ENCODE data around the gene FOXRED2. TPM values are rescaled to one million over a fixed set of nuclear protein-coding genes. Genes with fewer than 3 reads are reported as not detected.

FOXRED2 gene
- total and polyA plus RNA-seq, 2 of the 4 experiments (the other 2 are of a cell fraction) = 1.6 to 4.0 TPM

DNA sequence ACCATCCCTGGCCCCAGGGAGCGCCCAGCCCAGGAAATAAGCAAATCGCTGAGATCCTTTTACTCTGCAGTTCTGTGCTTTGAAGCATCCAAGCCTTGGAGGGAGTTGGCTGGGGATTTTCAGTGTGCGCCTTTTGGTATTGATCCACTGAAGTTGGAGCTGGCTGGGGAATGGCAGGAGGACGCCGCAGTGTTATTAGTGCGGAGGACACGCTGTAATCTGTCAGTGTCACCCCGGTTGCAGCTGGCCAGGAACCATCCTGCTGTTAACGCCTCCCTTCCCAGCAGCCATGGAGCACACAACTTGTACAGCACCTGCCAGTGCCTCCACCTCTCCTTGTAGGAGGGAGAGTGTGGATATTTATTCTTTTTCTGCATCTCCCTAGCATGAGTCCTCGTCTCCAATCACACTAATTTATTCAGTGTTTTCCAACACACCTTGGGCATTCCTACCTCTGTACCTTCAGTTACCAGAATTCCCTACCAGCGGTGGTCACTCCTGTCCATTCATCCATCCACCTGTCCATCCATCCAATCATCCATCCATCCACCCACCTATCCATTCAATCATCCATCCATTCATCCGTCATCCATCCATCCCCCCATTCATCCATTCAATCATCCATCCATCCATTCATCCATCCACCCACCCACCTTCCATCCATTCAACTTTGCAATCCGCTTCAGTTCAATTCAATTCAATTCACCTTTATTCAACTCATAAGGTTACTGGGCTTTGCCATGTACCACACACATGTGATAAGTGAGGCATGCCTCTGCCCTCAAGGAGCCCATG lies 44.1 kb upstream of the FOXRED2 start:
- H3K14ac ChIP-seq (replicated peaks; ENCODE audit: low read depth, low read length) = no peak overlapping the region
- no peak overlapping the region for H3K27ac ChIP-seq (ENCODE audit: insufficient read depth, low read length)
- H4K8ac ChIP-seq (ENCODE audit: low read depth in 2 of 2, low read length in 2 of 2) = no peak overlapping the region
- H3K4ac ChIP-seq (ENCODE audit: low read depth, low read length) = no peak overlapping the region
- no peaks in the 10 kb centered on the region for H3K9me3 ChIP-seq (ENCODE audit: control insufficient read depth, insufficient read depth, low read length)
- H4K5ac ChIP-seq (ENCODE audit: low read depth, low read length) = no peak overlapping the region
- H3K56ac ChIP-seq (ENCODE audit: extremely low read depth, insufficient read depth, low read length) = no peak overlapping the region
- no peak overlapping the region for H2AK5ac ChIP-seq (ENCODE audit: low read depth, low read length)
- H2AFZ ChIP-seq (replicated peaks; ENCODE audit: low read length, poor library complexity) = no peak overlapping the region
- no peak overlapping the region for H2BK15ac ChIP-seq (ENCODE audit: low read depth, low read length)
- peaks cover 7% of the 10 kb centered on the region; the same call in 1 of the 2 replicates for H3K4me1 ChIP-seq (ENCODE audit: control insufficient read depth, insufficient read depth, low read length)
- H3K4me2 ChIP-seq (ENCODE audit: low read depth, low read length) = no peak overlapping the region
- no peak overlapping the region for H3K23ac ChIP-seq (ENCODE audit: low read depth, low read length)
- ATAC-seq (ENCODE audit: low read depth) (no peak), DNase-seq (no peak)
- H2BK120ac ChIP-seq (ENCODE audit: low read depth, low read length) = no peak overlapping the region
- no peak overlapping the region for H4K91ac ChIP-seq (ENCODE audit: insufficient read depth, low read depth, low read length)
- in situ Hi-C loops (cut with MboI; ENCODE audit: low sequenced_read_pairs) = no loop called here
- H3K36me3 ChIP-seq (ENCODE audit: control insufficient read depth, insufficient read depth, low read length) = no peaks in the 10 kb centered on the region
- dilution Hi-C loops (cut with HindIII; ENCODE audit: low sequenced_read_pairs, unreplicated experiment) = no loop called here
- peaks cover 10% of the 10 kb centered on the region; the same call in 1 of the 2 replicates for H3K9me1 ChIP-seq (ENCODE audit: insufficient read depth, low read length)
- H2BK20ac ChIP-seq (ENCODE audit: low read depth, low read length) = no peak overlapping the region
- no peak overlapping the region for H3K9ac ChIP-seq (ENCODE audit: low read depth, low read length)
- POLR2A ChIA-PET (ENCODE audit: unreplicated experiment) = no interaction called here
- CTCF ChIA-PET = interaction anchor here (1.0 kb wide), 1 partner anchor 305 kb away, joined by 6 read pairs; no protein-coding TSS in a partner anchor
- H3K4me3 ChIP-seq (ENCODE audit: insufficient read depth, low read depth, low read length) = no peak overlapping the region
- H3K18ac ChIP-seq (ENCODE audit: low read depth, low read length) = no peak overlapping the region
- no peak for TF ChIP-seq POLR2A (IDR thresholded peaks at IDR 0.05; ENCODE audit: low read depth, low read length)
- TF ChIP-seq CEBPB (IDR thresholded peaks at IDR 0.05; ENCODE audit: low read depth, low read length) = no peak
- TF ChIP-seq SMC3 (IDR thresholded peaks at IDR 0.05; ENCODE audit: low read depth, low read length) = no peak
- no peak for TF ChIP-seq BHLHE40 (IDR thresholded peaks at IDR 0.05; ENCODE audit: low read depth, low read length)
- no peak for TF ChIP-seq CHD1 (IDR thresholded peaks at IDR 0.05; ENCODE audit: low read depth, low read length)
- TF ChIP-seq, protein P1, sequence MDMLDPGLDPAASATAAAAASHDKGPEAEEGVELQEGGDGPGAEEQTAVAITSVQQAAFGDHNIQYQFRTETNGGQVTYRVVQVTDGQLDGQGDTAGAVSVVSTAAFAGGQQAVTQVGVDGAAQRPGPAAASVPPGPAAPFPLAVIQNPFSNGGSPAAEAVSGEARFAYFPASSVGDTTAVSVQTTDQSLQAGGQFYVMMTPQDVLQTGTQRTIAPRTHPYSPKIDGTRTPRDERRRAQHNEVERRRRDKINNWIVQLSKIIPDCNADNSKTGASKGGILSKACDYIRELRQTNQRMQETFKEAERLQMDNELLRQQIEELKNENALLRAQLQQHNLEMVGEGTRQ (IDR thresholded peaks at IDR 0.05; ENCODE audit: low read depth, low read length) = no peak
- TF ChIP-seq MAZ (IDR thresholded peaks at IDR 0.05; ENCODE audit: borderline replicate concordance, low read depth, low read length) = no peak
- TF ChIP-seq FOS (IDR thresholded peaks at IDR 0.05; ENCODE audit: low read depth, low read length) = no peak
- TF ChIP-seq, protein P2, sequence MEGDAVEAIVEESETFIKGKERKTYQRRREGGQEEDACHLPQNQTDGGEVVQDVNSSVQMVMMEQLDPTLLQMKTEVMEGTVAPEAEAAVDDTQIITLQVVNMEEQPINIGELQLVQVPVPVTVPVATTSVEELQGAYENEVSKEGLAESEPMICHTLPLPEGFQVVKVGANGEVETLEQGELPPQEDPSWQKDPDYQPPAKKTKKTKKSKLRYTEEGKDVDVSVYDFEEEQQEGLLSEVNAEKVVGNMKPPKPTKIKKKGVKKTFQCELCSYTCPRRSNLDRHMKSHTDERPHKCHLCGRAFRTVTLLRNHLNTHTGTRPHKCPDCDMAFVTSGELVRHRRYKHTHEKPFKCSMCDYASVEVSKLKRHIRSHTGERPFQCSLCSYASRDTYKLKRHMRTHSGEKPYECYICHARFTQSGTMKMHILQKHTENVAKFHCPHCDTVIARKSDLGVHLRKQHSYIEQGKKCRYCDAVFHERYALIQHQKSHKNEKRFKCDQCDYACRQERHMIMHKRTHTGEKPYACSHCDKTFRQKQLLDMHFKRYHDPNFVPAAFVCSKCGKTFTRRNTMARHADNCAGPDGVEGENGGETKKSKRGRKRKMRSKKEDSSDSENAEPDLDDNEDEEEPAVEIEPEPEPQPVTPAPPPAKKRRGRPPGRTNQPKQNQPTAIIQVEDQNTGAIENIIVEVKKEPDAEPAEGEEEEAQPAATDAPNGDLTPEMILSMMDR (conservative IDR thresholded peaks at IDR 0.05; ENCODE audit: low read depth, low read length) = no peak
- no peak for TF ChIP-seq RFX5 (IDR thresholded peaks at IDR 0.05; ENCODE audit: low read depth, low read length)
- TF ChIP-seq, protein P3, sequence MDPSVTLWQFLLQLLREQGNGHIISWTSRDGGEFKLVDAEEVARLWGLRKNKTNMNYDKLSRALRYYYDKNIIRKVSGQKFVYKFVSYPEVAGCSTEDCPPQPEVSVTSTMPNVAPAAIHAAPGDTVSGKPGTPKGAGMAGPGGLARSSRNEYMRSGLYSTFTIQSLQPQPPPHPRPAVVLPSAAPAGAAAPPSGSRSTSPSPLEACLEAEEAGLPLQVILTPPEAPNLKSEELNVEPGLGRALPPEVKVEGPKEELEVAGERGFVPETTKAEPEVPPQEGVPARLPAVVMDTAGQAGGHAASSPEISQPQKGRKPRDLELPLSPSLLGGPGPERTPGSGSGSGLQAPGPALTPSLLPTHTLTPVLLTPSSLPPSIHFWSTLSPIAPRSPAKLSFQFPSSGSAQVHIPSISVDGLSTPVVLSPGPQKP (IDR thresholded peaks at IDR 0.05; ENCODE audit: borderline replicate concordance, low read depth, low read length) = no peak
- no peak for TF ChIP-seq RCOR1 (IDR thresholded peaks at IDR 0.05; ENCODE audit: insufficient replicate concordance, low read length)
- TF ChIP-seq RAD21 (IDR thresholded peaks at IDR 0.05; ENCODE audit: low read length) = no peak
- no peak for TF ChIP-seq MAFK (IDR thresholded peaks at IDR 0.05; ENCODE audit: low read depth, low read length)
- H2AK9ac ChIP-seq (replicated peaks; ENCODE audit: low read depth, low read length, poor library complexity) = no peak overlapping the region
- H3K27me3 ChIP-seq (ENCODE audit: control insufficient read depth, insufficient read depth, low read length) = peaks cover 30% of the 10 kb centered on the region
- intact Hi-C loops (cut with micrococcal nuclease) = no loop called here
- no peak overlapping the region for H2BK5ac ChIP-seq (ENCODE audit: low read depth, low read length, poor library complexity, severe bottlenecking)
- no TSS peak for BruUV-seq (replicated peaks)
- H3K79me1 ChIP-seq (ENCODE audit: low read depth in 1 of 2, low read length in 2 of 2) = no peaks in the 10 kb centered on the region
- peaks cover 4% of the 10 kb centered on the region; the same call in 1 of the 2 replicates for H4K20me1 ChIP-seq (ENCODE audit: insufficient read depth, low read length)
- 80 to 94% methylated on average over 2 to 4 of the region's 13 CpGs for WGBS, 2 experiments (ENCODE audit: extremely low coverage in 2 of 2, insufficient read length in 1 of 2)
